LNCaP clone FGC (cell line): ENCODE measurements around the gene TMPRSS6.

ENCODE experiments used
- DNase-seq: peaks from one replicate; pipeline ENCODE4 v3.0.0-alpha.2; 2011; ENCODE audit warnings: low read depth
- H3K4me3 ChIP-seq: 2 replicates; pipeline ENCODE4 v1.5.1; 2011; ENCODE audit warnings: mild to moderate bottlenecking, low read depth, low read length, control low read depth
- CTCF ChIP-seq: IDR thresholded peaks from 2 replicates; pipeline ENCODE4 v1.5.1; 2012; ENCODE audit warnings: mild to moderate bottlenecking; ENCODE audit not compliant: control insufficient read depth, insufficient read depth; ENCODE audit errors: extremely low read depth

TMPRSS6 gene

GRCh38 chr22:37053310-37054055 lies 56.0 kb downstream of the TMPRSS6 start:
- DNase-seq: no peak
- H3K4me3 ChIP-seq: no peak overlapping the region
- TF ChIP-seq CTCF: no peak

- peak overlapping the region; percentile 51 for H3K4me3 ChIP-seq
- TF ChIP-seq CTCF: no peak
- DNase-seq: no peak
These were observed 56.9 kb downstream of the TMPRSS6 start for GRCh38 chr22:37052386-37053309.

- no peak for DNase-seq
- H3K4me3 ChIP-seq: peak within 1 kb of the TSS; percentile 51
- no peak for TF ChIP-seq CTCF
These were observed 57.8 kb downstream of the TMPRSS6 start, which contains the start of gene KCTD17 for GRCh38 chr22:37051391-37052385. Gene KCTD17, plus strand, starts transcription at chr22:37051742. Its CDS starts 19 bp downstream, at chr22:37051761.

GRCh38 chr22:37050913-37051312 lies 58.6 kb downstream of the TMPRSS6 start:
- DNase-seq: no peak
- H3K4me3 ChIP-seq: no peak overlapping the region

GRCh38 chr22:37049224-37049623 lies 60.3 kb downstream of the TMPRSS6 start:
- no peak overlapping the region for H3K4me3 ChIP-seq
- no peak for DNase-seq
- no peak for TF ChIP-seq CTCF

More at GRCh38 chr22:37050913-37051312, 58.6 kb downstream of the TMPRSS6 start:
- TF ChIP-seq CTCF: no peak

- TF ChIP-seq CTCF: no peak
- DNase-seq: no peak
- H3K4me3 ChIP-seq: no peak overlapping the region
These were observed 61.4 kb downstream of the TMPRSS6 start for GRCh38 chr22:37048133-37048532.
